Measurements from ENCODE around the gene FBXO47. TPM values are rescaled to one million over a fixed set of nuclear protein-coding genes. Genes with fewer than 3 reads are reported as not detected.
"Not testable (repeated sequence)": the region's sequence is repeated elsewhere in the genome, so short reads cannot be mapped to it uniquely, and the experiment has no call there.

The FBXO47 gene
- total RNA-seq, 2 experiments from 2014 or later: 0.14 to 0.15 TPM

- CTCF ChIA-PET: interaction anchor here (0.6 to 2.9 kb wide), 3 partner anchors 21 to 407 kb away, joined by 3 to 10 read pairs (median 6); no protein-coding TSS in a partner anchor
- DNase-seq: no peak
- no peak overlapping the region for H3K27ac Mint-ChIP-seq
- peaks cover 20% of the 10 kb centered on the region for H3K36me3 Mint-ChIP-seq (ENCODE audit: low read depth)
- no peaks in the 10 kb centered on the region for H3K9me3 Mint-ChIP-seq
- peaks cover 11% of the 10 kb centered on the region for H3K4me1 Mint-ChIP-seq (ENCODE audit: low read depth)
- intact Hi-C loops (cut with micrococcal nuclease): no loop called here
- no peaks in the 10 kb centered on the region for H3K27me3 Mint-ChIP-seq (ENCODE audit: low read depth)
- no peak overlapping the region for H3K4me3 Mint-ChIP-seq
Measured at GRCh38 chr17:38918916-38919315, 48.3 kb downstream of the FBXO47 start.

- no peak overlapping the region for H3K4me3 Mint-ChIP-seq
- peak overlapping the region; percentile 36 for H3K27ac Mint-ChIP-seq
- peaks cover 20% of the 10 kb centered on the region for H3K36me3 Mint-ChIP-seq (ENCODE audit: low read depth)
- peaks cover 7% of the 10 kb centered on the region for H3K4me1 Mint-ChIP-seq (ENCODE audit: low read depth)
- no peak for DNase-seq
- intact Hi-C loops (cut with micrococcal nuclease): no loop called here
- H3K27me3 Mint-ChIP-seq (ENCODE audit: low read depth): no peaks in the 10 kb centered on the region
- no peaks in the 10 kb centered on the region for H3K9me3 Mint-ChIP-seq
- CTCF ChIA-PET: interaction anchor here (0.6 to 2.9 kb wide), 3 partner anchors 21 to 408 kb away, joined by 3 to 10 read pairs (median 6); no protein-coding TSS in a partner anchor
Measured at GRCh38 chr17:38918129-38918913, 48.9 kb downstream of the FBXO47 start.

GRCh38 chr17:38917259-38917658, 49.9 kb downstream of the FBXO47 start:
- Mint-ChIP-seq H3K27me3 (ENCODE audit: low read depth) (no peaks in the 10 kb centered on the region), H3K9me3 (no peaks in the 10 kb centered on the region), H3K4me1 (ENCODE audit: low read depth) (peaks cover 7% of the 10 kb centered on the region), H3K4me3 (no peak overlapping the region), H3K36me3 (ENCODE audit: low read depth) (peaks cover 20% of the 10 kb centered on the region), H3K27ac (no peak overlapping the region)
- CTCF ChIA-PET: interaction anchor here (0.6 to 2.9 kb wide), 5 partner anchors 16 to 488 kb away, joined by 3 to 10 read pairs (median 5); no protein-coding TSS in a partner anchor
- no peak for DNase-seq
- intact Hi-C loops (cut with micrococcal nuclease): no loop called here

- no peak overlapping the region for H3K27ac Mint-ChIP-seq
- H3K4me3 Mint-ChIP-seq: no peak overlapping the region
- DNase-seq: no peak
- no peaks in the 10 kb centered on the region for H3K27me3 Mint-ChIP-seq (ENCODE audit: low read depth)
- CTCF ChIA-PET: interaction anchor here (0.6 to 2.9 kb wide), 4 partner anchors 15 to 488 kb away, joined by 3 to 10 read pairs (median 5); no protein-coding TSS in a partner anchor
- H3K36me3 Mint-ChIP-seq (ENCODE audit: low read depth): peaks cover 20% of the 10 kb centered on the region
- H3K9me3 Mint-ChIP-seq: no peaks in the 10 kb centered on the region
- peaks cover 5% of the 10 kb centered on the region for H3K4me1 Mint-ChIP-seq (ENCODE audit: low read depth)
- intact Hi-C loops (cut with micrococcal nuclease): no loop called here
Measured at GRCh38 chr17:38916771-38917170, 50.4 kb downstream of the FBXO47 start.

- DNase-seq: no peak
- intact Hi-C loops (cut with micrococcal nuclease): no loop called here
- no peak overlapping the region for H3K27ac Mint-ChIP-seq
- no peaks in the 10 kb centered on the region for H3K4me1 Mint-ChIP-seq (ENCODE audit: low read depth)
- CTCF ChIA-PET: interaction anchor here (0.6 to 1.1 kb wide), 2 partner anchors 126 to 238 kb away, joined by 3 to 4 read pairs; no protein-coding TSS in a partner anchor
- H3K9me3 Mint-ChIP-seq: no peaks in the 10 kb centered on the region
- H3K4me3 Mint-ChIP-seq: no peak overlapping the region
- no peaks in the 10 kb centered on the region for H3K27me3 Mint-ChIP-seq (ENCODE audit: low read depth)
- peaks cover 20% of the 10 kb centered on the region for H3K36me3 Mint-ChIP-seq (ENCODE audit: low read depth)
Measured at GRCh38 chr17:38915639-38915995, 51.6 kb downstream of the FBXO47 start.

GRCh38 chr17:38914741-38915638, 52.2 kb downstream of the FBXO47 start:
- CTCF ChIA-PET: interaction anchor here (0.6 to 1.4 kb wide), 4 partner anchors 12 to 238 kb away, joined by 3 to 4 read pairs (median 4); no protein-coding TSS in a partner anchor
- H3K27me3 Mint-ChIP-seq (ENCODE audit: low read depth): no peaks in the 10 kb centered on the region
- intact Hi-C loops (cut with micrococcal nuclease): no loop called here
- no peaks in the 10 kb centered on the region for H3K4me1 Mint-ChIP-seq (ENCODE audit: low read depth)
- H3K36me3 Mint-ChIP-seq (ENCODE audit: low read depth): peaks cover 20% of the 10 kb centered on the region
- H3K27ac Mint-ChIP-seq: no peak overlapping the region
- no peaks in the 10 kb centered on the region for H3K9me3 Mint-ChIP-seq
- no peak overlapping the region for H3K4me3 Mint-ChIP-seq
- DNase-seq: peak; percentile 2

GRCh38 chr17:38912221-38912813, 54.9 kb downstream of the FBXO47 start:
- no peak overlapping the region for H3K27ac Mint-ChIP-seq
- H3K9me3 Mint-ChIP-seq: no peaks in the 10 kb centered on the region
- DNase-seq: peak; percentile 3
- intact Hi-C loops (cut with micrococcal nuclease): no loop called here
- H3K4me3 Mint-ChIP-seq: no peak overlapping the region
- H3K36me3 Mint-ChIP-seq (ENCODE audit: low read depth): peaks cover 13% of the 10 kb centered on the region
- CTCF ChIA-PET: interaction anchor here (0.8 kb wide), 1 partner anchor 11 kb away, joined by 3 read pairs; no protein-coding TSS in a partner anchor
- no peaks in the 10 kb centered on the region for H3K27me3 Mint-ChIP-seq (ENCODE audit: low read depth)
- peaks cover 10% of the 10 kb centered on the region for H3K4me1 Mint-ChIP-seq (ENCODE audit: low read depth)

GRCh38 chr17:38911731-38912081, 55.5 kb downstream of the FBXO47 start:
- intact Hi-C loops (cut with micrococcal nuclease); H3K9me3 Mint-ChIP-seq; H3K4me3 Mint-ChIP-seq; H3K27me3 Mint-ChIP-seq (ENCODE audit: low read depth); CTCF ChIA-PET: not testable (repeated sequence)
- Mint-ChIP-seq H3K4me1 (ENCODE audit: low read depth) (peaks cover 13% of the 10 kb centered on the region), H3K36me3 (ENCODE audit: low read depth) (peaks cover 10% of the 10 kb centered on the region), H3K27ac (peak overlapping the region; percentile 61)
- peak; percentile 2 for DNase-seq

- Mint-ChIP-seq H3K27ac (peak overlapping the region; percentile 61), H3K4me1 (ENCODE audit: low read depth) (peaks cover 15% of the 10 kb centered on the region), H3K36me3 (ENCODE audit: low read depth) (peaks cover 10% of the 10 kb centered on the region), H3K4me3 (no peak overlapping the region), H3K9me3 (no peaks in the 10 kb centered on the region), H3K27me3 (ENCODE audit: low read depth) (no peaks in the 10 kb centered on the region)
- DNase-seq: no peak
- CTCF ChIA-PET: interaction anchor here (1.1 kb wide), 1 partner anchor 40 kb away, joined by 3 read pairs; no protein-coding TSS in a partner anchor
- intact Hi-C loops (cut with micrococcal nuclease): no loop called here
Measured at GRCh38 chr17:38911081-38911730, 56.0 kb downstream of the FBXO47 start.

- CTCF ChIA-PET: interaction anchor here (0.7 to 1.1 kb wide), 2 partner anchors 25 to 39 kb away, joined by 3 to 4 read pairs; no protein-coding TSS in a partner anchor
- Mint-ChIP-seq H3K36me3 (ENCODE audit: low read depth) (peaks cover 9% of the 10 kb centered on the region), H3K27ac (no peak overlapping the region), H3K27me3 (ENCODE audit: low read depth) (no peaks in the 10 kb centered on the region), H3K4me3 (no peak overlapping the region), H3K9me3 (no peaks in the 10 kb centered on the region), H3K4me1 (ENCODE audit: low read depth) (peaks cover 22% of the 10 kb centered on the region)
- no peak for DNase-seq
- intact Hi-C loops (cut with micrococcal nuclease): no loop called here
Measured at GRCh38 chr17:38910325-38910724, 56.9 kb downstream of the FBXO47 start.

- Mint-ChIP-seq H3K27ac (peak overlapping the region; percentile 56), H3K27me3 (ENCODE audit: low read depth) (no peaks in the 10 kb centered on the region), H3K9me3 (no peaks in the 10 kb centered on the region), H3K4me1 (ENCODE audit: low read depth) (peaks cover 23% of the 10 kb centered on the region), H3K36me3 (ENCODE audit: low read depth) (peaks cover 7% of the 10 kb centered on the region), H3K4me3 (no peak overlapping the region)
- peak; percentile 34 for DNase-seq
- CTCF ChIA-PET: no interaction called here
- intact Hi-C loops (cut with micrococcal nuclease): no loop called here
Measured at GRCh38 chr17:38908676-38909181, 58.5 kb downstream of the FBXO47 start.

All from activated naive CD4-positive, alpha-beta T cell treated with anti-CD3 and anti-CD28 coated beads for 36 hours (primary cell).